ENCODE results near the gene SCMH1.

Gene SCMH1

GRCh38 chr1:40983286-40983685 lies 258.8 kb downstream of the SCMH1 start:
- no peak overlapping the region for H4K91ac ChIP-seq (ENCODE audit: low read length)
- no peaks in the 10 kb centered on the region for H3K9me3 ChIP-seq (ENCODE audit: control insufficient read depth, low read length)
- H3K23ac ChIP-seq (ENCODE audit: low read length in 2 of 2) = no peak overlapping the region
- 100% methylated on average over 1 of the region's 1 CpG for WGBS
- H3K18ac ChIP-seq (ENCODE audit: low read depth in 1 of 2, low read length in 2 of 2) = no peak overlapping the region
- no peak overlapping the region for H2BK5ac ChIP-seq (ENCODE audit: low read depth, low read length, poor library complexity, severe bottlenecking)
- H3K27ac ChIP-seq (ENCODE audit: low read length, poor library complexity, severe bottlenecking) = no peak overlapping the region
- H3K14ac ChIP-seq (ENCODE audit: low read length in 2 of 2) = no peak overlapping the region
- no peak overlapping the region for H4K8ac ChIP-seq (ENCODE audit: low read length)
- H2BK12ac ChIP-seq (ENCODE audit: low read length in 2 of 2) = no peak overlapping the region
- peaks cover 8 to 37% of the 10 kb centered on the region in 2 experiments for H3K36me3 ChIP-seq (ENCODE audit: control insufficient read depth in 1 of 2, insufficient read depth in 2 of 2, low read depth in 1 of 2, low read length in 2 of 2)
- H2BK120ac ChIP-seq (ENCODE audit: low read depth, low read length) = no peak overlapping the region
- H2AK5ac ChIP-seq (ENCODE audit: low read length, severe bottlenecking) = no peak overlapping the region
- peaks cover 29% of the 10 kb centered on the region for H3K4me1 ChIP-seq (ENCODE audit: control insufficient read depth, insufficient read depth, low read depth, low read length)
- no peaks in the 10 kb centered on the region for H3K27me3 ChIP-seq (ENCODE audit: control insufficient read depth in 1 of 2, insufficient read depth in 1 of 2, low read length in 2 of 2)
- no peak overlapping the region for H2AFZ ChIP-seq (ENCODE audit: low read depth, low read length)
- no peak overlapping the region for H3K4me2 ChIP-seq (ENCODE audit: low read length, poor library complexity, severe bottlenecking)
- H3K79me1 ChIP-seq (replicated peaks; ENCODE audit: low read length, poor library complexity, severe bottlenecking) = peaks cover 18% of the 10 kb centered on the region
- no peak overlapping the region for H2BK15ac ChIP-seq (ENCODE audit: low read depth, poor library complexity, severe bottlenecking)
- H3K4ac ChIP-seq (ENCODE audit: low read depth in 1 of 2, low read length in 2 of 2) = no peak overlapping the region
- no peak for DNase-seq
- no peak overlapping the region for H3K9ac ChIP-seq (ENCODE audit: low read length)
- no peak overlapping the region for H3K4me3 ChIP-seq (ENCODE audit: insufficient read depth in 1 of 2, low read depth in 1 of 2, low read length in 2 of 2)

GRCh38 chr1:40982721-40983120 lies 259.4 kb downstream of the SCMH1 start:
- no peak for DNase-seq
- Histone ChIP-seq H2AFZ (ENCODE audit: low read depth, low read length) (no peak overlapping the region), H2AK5ac (ENCODE audit: low read length, severe bottlenecking) (no peak overlapping the region), H3K79me1 (replicated peaks; ENCODE audit: low read length, poor library complexity, severe bottlenecking) (peaks cover 15% of the 10 kb centered on the region), H2BK15ac (ENCODE audit: low read depth, poor library complexity, severe bottlenecking) (no peak overlapping the region), H4K91ac (ENCODE audit: low read length) (no peak overlapping the region), H3K23ac (ENCODE audit: low read length in 2 of 2) (no peak overlapping the region), H3K18ac (ENCODE audit: low read depth in 1 of 2, low read length in 2 of 2) (no peak overlapping the region), H4K8ac (ENCODE audit: low read length) (no peak overlapping the region), H3K4me2 (ENCODE audit: low read length, poor library complexity, severe bottlenecking) (no peak overlapping the region), H3K9me3 (ENCODE audit: control insufficient read depth, low read length) (no peaks in the 10 kb centered on the region), H3K36me3 (ENCODE audit: control insufficient read depth in 1 of 2, insufficient read depth in 2 of 2, low read depth in 1 of 2, low read length in 2 of 2) (peaks cover 8 to 32% of the 10 kb centered on the region in 2 experiments), H3K4me3 (ENCODE audit: insufficient read depth in 1 of 2, low read depth in 1 of 2, low read length in 2 of 2) (no peak overlapping the region), H3K14ac (ENCODE audit: low read length in 2 of 2) (no peak overlapping the region), H3K4ac (ENCODE audit: low read depth in 1 of 2, low read length in 2 of 2) (no peak overlapping the region), H3K27ac (ENCODE audit: low read length, poor library complexity, severe bottlenecking) (no peak overlapping the region), H3K4me1 (ENCODE audit: control insufficient read depth, insufficient read depth, low read depth, low read length) (peaks cover 26% of the 10 kb centered on the region), H2BK12ac (ENCODE audit: low read length in 2 of 2) (no peak overlapping the region), H2BK120ac (ENCODE audit: low read depth, low read length) (no peak overlapping the region), H2BK5ac (ENCODE audit: low read depth, low read length, poor library complexity, severe bottlenecking) (no peak overlapping the region), H3K9ac (ENCODE audit: low read length) (no peak overlapping the region), H3K27me3 (ENCODE audit: control insufficient read depth in 1 of 2, insufficient read depth in 1 of 2, low read length in 2 of 2) (no peaks in the 10 kb centered on the region)
- WGBS = 96% methylated on average over 1 of the region's 1 CpG

GRCh38 chr1:40981691-40982448 lies 260.2 kb downstream of the SCMH1 start:
- peak overlapping the region; percentile 95 for H3K9ac ChIP-seq (ENCODE audit: low read length)
- WGBS = 78% methylated on average over 12 of the region's 14 CpGs
- no peak overlapping the region for H3K4ac ChIP-seq (ENCODE audit: low read depth in 1 of 2, low read length in 2 of 2)
- H3K27ac ChIP-seq (ENCODE audit: low read length, poor library complexity, severe bottlenecking) = no peak overlapping the region
- H3K14ac ChIP-seq (ENCODE audit: low read length in 2 of 2) = no peak overlapping the region
- H3K18ac ChIP-seq (ENCODE audit: low read depth in 1 of 2, low read length in 2 of 2) = no peak overlapping the region
- H3K4me2 ChIP-seq (ENCODE audit: low read length, poor library complexity, severe bottlenecking) = no peak overlapping the region
- no peaks in the 10 kb centered on the region for H3K27me3 ChIP-seq (ENCODE audit: control insufficient read depth in 1 of 2, insufficient read depth in 1 of 2, low read length in 2 of 2)
- H2BK5ac ChIP-seq (ENCODE audit: low read depth, low read length, poor library complexity, severe bottlenecking) = no peak overlapping the region
- H2BK12ac ChIP-seq (ENCODE audit: low read length in 2 of 2) = no peak overlapping the region
- H2BK120ac ChIP-seq (ENCODE audit: low read depth, low read length) = no peak overlapping the region
- H3K79me1 ChIP-seq (replicated peaks; ENCODE audit: low read length, poor library complexity, severe bottlenecking) = peaks cover 15% of the 10 kb centered on the region
- no peak overlapping the region for H3K23ac ChIP-seq (ENCODE audit: low read length in 2 of 2)
- peaks cover 6 to 24% of the 10 kb centered on the region in 2 experiments for H3K36me3 ChIP-seq (ENCODE audit: control insufficient read depth in 1 of 2, insufficient read depth in 2 of 2, low read depth in 1 of 2, low read length in 2 of 2)
- no peak overlapping the region for H2AK5ac ChIP-seq (ENCODE audit: low read length, severe bottlenecking)
- no peak overlapping the region for H4K91ac ChIP-seq (ENCODE audit: low read length)
- H2BK15ac ChIP-seq (ENCODE audit: low read depth, poor library complexity, severe bottlenecking) = no peak overlapping the region
- H3K4me3 ChIP-seq (ENCODE audit: insufficient read depth in 1 of 2, low read depth in 1 of 2, low read length in 2 of 2) = peak overlapping the region in 1 of 2 experiments; percentile 81
- no peak overlapping the region for H4K8ac ChIP-seq (ENCODE audit: low read length)
- no peak overlapping the region for H2AFZ ChIP-seq (ENCODE audit: low read depth, low read length)
- peak; percentile 29 for DNase-seq
- H3K4me1 ChIP-seq (ENCODE audit: control insufficient read depth, insufficient read depth, low read depth, low read length) = peaks cover 23% of the 10 kb centered on the region
- H3K9me3 ChIP-seq (ENCODE audit: control insufficient read depth, low read length) = no peaks in the 10 kb centered on the region

- Histone ChIP-seq H2BK5ac (ENCODE audit: low read depth, low read length, poor library complexity, severe bottlenecking) (no peak overlapping the region), H2AK5ac (ENCODE audit: low read length, severe bottlenecking) (no peak overlapping the region), H2BK120ac (ENCODE audit: low read depth, low read length) (peak overlapping the region; percentile 50), H3K14ac (ENCODE audit: low read length in 2 of 2) (peak overlapping the region; percentile 1 to 79), H3K36me3 (ENCODE audit: control insufficient read depth in 1 of 2, insufficient read depth in 2 of 2, low read depth in 1 of 2, low read length in 2 of 2) (peaks cover 0 to 11% of the 10 kb centered on the region in 2 experiments), H3K79me1 (replicated peaks; ENCODE audit: low read length, poor library complexity, severe bottlenecking) (peaks cover 9% of the 10 kb centered on the region), H3K4me3 (ENCODE audit: insufficient read depth in 1 of 2, low read depth in 1 of 2, low read length in 2 of 2) (peak overlapping the region; percentile 68 to 81), H3K18ac (ENCODE audit: low read depth in 1 of 2, low read length in 2 of 2) (peak overlapping the region; percentile 40 to 93), H3K27ac (ENCODE audit: low read length, poor library complexity, severe bottlenecking) (peak overlapping the region; percentile 9), H2AFZ (ENCODE audit: low read depth, low read length) (peak overlapping the region; percentile 74), H3K4me2 (ENCODE audit: low read length, poor library complexity, severe bottlenecking) (peak overlapping the region; percentile 50), H3K4me1 (ENCODE audit: control insufficient read depth, insufficient read depth, low read depth, low read length) (peaks cover 15% of the 10 kb centered on the region), H3K4ac (ENCODE audit: low read depth in 1 of 2, low read length in 2 of 2) (peak overlapping the region; percentile 24 to 92), H3K9me3 (ENCODE audit: control insufficient read depth, low read length) (no peaks in the 10 kb centered on the region), H4K8ac (ENCODE audit: low read length) (peak overlapping the region; percentile 5), H2BK15ac (ENCODE audit: low read depth, poor library complexity, severe bottlenecking) (peak overlapping the region; percentile 0), H3K9ac (ENCODE audit: low read length) (peak overlapping the region; percentile 95), H2BK12ac (ENCODE audit: low read length in 2 of 2) (peak overlapping the region in 1 of 2 experiments; percentile 58), H3K27me3 (ENCODE audit: control insufficient read depth in 1 of 2, insufficient read depth in 1 of 2, low read length in 2 of 2) (no peaks in the 10 kb centered on the region), H3K23ac (ENCODE audit: low read length in 2 of 2) (peak overlapping the region in 1 of 2 experiments; percentile 48), H4K91ac (ENCODE audit: low read length) (no peak overlapping the region)
- DNase-seq = peak; percentile 71
- 3% methylated on average over 27 of the region's 27 CpGs for WGBS
Observed at GRCh38 chr1:40980453-40981121, 261.5 kb downstream of the SCMH1 start.
